ENCODE measurements around the gene JPH4.
"Not testable (repeated sequence)": the region's sequence is repeated elsewhere in the genome, so short reads cannot be mapped to it uniquely, and the experiment has no call there.

The JPH4 gene

DNA sequence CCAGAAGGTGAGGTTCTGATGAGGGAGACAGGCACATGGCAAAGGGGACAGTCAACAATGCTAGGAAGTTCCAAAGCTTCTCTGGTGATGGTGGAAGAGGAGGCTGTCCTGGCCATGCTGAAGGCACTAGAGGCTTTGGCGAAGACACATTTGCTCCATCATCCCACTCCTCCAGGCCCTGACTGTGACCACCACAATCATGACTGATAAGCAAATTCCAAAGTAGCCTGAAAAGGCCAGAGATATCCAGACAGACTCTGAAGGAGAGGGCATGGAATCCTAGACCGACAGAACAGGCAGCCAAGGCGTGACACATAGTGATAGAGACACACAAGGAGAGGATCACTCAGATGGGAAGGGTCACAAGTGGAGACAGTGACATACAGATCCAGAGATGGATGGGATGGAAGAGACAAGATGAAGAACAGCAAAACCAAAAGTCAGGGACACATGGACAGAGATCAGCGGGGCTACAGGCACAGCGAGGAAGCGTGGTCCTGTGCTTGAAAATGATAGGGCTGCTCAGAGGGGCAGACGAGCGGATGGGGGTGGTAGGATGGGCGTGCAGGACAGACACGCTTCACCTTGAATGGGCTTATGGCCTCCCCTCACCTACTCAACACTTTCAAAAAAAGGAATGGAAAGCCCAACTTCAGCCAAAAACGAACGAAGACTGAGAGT, 28.3 kb downstream of the JPH4 start:
- peak in 2 of 51 donors; percentile 47 to 63 for DNase-seq

DNA sequence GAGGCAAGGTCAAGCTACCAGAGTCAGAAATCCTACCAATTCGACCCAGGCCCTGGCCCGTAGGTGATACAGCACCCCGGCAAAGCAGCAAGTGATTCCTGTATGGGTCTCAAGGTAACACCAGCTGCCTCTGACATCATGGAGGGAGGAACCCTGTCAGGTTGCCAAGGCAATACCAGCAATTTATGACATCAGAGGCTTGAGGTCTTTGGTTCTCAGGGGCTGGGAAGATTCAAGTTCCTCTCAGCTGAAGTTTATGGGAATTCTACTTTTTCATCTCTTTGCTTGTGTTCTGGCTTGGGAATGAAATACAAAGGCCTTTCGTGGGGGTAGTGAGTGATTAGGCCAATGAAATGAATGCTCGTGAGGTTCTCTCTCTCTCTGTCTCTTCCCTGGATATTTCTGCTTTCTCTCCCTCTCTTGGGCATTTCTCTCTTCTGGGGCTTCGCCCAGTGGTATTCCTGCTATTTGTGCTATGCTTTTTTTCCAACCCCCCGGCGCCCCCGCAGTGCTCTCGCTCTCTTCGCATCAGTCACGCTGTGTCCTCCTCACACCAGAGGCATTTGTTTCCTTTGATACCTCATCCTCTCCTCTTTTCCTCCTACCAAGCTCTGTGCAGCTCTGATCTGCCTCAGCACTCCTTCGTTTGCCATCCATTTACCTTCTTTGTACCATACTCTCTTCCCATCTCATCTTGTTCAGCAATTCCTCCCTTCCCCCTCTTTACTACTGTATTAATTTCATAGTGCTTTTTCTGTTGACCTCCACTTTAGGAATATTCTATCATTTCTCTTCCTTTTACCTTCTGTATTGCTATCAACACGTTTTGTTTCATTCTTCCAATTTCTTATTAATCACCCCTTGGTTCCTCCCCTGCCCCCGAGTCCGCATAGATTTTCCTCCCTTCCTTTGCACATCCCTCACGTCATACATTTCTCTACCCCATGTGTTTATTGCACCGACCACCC, 30.0 kb downstream of the JPH4 start:
- peak in 4 of 51 donors; percentile 8 to 59 (median 16) for DNase-seq

DNA sequence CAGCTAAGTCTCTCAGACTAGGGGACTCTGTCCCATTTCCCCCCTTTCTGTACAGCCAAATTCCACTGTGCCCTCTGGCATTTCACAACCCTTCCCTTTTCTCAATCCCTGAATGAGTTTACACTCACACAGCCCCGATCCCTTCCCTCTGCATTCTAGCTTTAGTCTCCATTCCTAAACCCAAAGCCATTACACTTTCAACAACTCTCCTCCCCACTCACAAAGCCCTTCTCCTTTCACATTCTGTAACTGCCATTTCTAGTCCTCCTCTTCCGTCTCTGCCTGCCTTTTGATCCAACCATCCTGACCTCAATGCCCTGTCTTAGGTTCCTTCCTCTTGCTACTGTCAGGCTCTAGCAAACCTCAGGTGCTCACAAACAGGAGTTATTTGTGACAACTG, 30.7 kb downstream of the JPH4 start:
- DNase-seq, result no peak

DNA sequence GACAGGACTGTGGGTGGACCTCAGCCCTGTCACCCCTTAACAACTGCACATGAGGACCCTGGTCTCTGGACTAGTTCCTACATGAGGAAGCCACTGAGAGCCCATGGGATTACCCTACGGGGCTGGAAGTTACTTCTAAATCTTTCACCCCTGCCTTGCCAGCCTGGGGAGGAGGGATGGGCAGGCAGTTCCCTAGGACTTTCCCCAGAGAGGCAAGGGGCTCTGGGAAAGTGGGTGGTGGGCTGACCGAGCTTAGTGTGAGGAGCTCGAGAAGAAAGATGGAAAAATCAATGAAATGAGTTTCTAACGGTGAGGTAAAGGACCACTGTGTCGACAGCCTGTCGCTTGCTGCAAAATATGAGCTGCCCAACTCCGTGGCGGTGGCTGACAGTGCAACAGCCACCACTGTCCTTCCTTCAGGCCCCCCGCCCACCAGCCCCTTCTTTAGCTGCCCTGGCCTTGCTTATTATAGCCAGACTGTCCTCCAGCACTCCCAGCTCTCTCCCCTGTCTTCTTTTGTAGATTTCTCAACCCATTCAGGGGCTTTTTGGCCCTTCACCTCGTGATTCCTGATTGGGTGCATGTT, 32.0 kb downstream of the JPH4 start:
- no peak for DNase-seq

DNA sequence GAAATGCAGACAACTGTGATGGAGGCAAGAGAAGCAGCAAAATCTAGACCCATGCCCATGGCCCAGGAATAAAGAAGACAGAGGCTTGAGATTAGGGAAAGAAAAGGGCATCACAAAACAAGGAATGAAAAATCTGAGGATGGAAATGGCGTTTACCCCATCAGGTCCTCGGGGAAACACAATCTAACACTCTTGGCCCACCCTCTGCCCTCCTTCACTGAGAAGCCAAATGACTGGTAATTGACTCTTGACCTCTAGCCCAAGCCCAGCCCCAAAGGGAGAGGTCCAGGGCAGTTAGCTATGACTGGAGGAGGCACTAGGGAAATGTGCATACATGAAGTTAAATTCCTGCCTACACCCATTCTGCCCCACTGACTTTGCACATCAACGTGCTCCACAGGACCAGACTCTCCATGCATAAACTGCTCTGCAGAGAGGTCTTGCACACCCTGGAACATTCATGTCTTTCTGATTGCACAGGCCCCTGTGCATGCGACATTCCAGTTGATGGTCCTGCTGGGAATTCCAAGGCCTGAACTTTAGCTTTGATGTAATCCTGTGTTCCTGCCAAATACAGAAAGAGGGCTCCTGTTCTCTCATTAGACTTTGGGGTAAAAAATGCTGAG, 32.7 kb downstream of the JPH4 start:
- no peak for DNase-seq

DNA sequence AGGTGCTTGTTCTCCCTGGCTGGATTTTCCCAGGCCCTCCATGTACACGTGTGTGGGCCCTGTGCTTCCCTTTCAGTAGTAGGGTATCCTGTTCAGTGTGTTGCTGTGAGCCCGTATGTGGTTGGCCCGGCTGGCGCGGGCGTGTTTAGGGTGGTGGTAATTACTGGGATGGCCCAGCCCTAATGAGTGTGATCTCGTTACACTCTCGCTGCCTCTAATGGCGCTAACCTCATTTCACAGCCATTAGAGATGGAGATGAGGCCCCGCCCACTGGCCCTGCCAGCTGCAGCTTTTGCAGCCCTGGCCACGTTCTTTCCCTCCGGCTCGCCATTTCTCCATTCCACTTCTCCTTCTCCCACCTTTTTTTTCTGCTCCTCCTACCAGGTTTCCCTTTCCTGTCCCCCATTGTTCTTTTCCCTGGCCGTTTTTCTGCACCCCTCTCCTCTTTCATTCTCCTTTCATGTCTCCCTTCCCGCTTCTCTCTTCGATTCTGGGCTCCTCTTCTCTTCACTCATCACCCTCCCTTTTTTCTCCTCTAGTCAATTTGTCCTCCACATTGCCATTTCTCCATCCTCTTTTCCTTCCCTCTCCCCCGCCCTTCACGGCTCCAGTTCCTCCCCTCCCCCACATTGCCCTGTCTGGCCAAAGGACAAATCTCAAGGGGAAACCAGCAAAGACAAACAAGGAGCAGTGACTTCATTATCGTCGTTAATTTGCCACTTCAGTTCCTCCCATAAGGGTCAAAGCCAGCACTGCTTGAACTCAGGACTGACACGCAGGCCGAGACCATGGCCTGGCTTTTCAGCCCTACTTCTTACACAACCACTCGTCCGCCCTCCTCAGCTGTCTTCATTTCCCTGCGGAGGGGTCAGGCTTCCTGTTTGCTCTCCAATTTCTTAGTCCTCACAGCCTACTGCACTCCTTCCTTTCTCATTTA, 33.8 kb downstream of the JPH4 start:
- DNase-seq, result peak in 30 of 51 donors; percentile 7 to 65 (median 40)

DNA sequence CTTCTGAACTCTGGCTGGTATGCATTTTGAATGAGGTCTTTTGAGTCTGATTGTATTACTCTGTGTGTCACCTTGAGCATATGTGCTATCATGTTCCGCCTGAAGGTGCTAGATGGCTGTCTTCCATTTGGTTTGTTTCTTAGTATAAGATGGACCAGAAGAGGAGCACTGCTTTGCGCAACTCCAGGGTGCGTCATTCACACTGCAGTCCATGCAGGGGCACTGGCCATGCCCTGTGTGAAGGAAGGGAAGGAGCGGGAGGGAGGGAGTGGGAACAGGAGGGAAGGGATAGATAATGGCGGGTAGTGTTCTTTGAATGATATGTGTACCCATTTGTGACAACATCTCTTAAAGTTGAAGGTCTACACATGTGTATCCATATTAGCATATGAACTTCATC, 35.2 kb downstream of the JPH4 start:
- no peak for DNase-seq

DNA sequence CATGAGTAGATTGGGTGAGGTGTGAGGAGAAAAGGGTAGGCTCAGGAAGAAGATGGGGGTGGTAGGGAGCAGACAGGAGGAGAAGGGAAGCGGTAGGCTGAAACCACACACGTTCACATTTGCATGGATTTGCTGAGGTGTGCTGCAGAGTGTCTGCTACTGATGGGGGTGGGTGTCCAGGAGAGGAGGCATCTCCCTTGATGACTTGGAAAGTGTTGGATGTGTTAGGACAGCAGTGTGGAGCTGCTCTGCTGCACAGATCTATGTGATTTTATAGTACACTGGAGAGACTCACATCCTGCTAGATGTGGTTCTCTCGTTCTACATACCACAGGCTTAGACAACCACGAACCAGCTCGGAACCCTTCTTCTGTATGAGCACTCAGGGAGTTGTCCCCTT, 36.3 kb downstream of the JPH4 start:
- no peak for DNase-seq

DNA sequence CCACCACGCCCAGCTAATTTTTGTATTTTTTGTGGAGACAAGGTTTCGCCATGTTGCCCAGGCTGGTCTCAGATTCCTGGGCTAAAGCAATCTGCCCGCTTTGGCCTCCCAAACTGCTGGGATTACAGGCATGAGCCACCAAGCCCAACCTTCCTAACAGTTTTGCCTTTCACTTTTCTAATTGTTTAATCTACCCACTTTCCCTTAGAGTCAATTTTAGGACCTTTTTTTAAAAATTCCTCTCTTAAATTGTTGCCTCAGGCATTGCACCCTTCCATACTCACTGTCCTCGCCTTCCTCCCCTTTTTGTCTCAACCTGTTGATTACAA, 38.5 kb downstream of the JPH4 start:
- no peak for DNase-seq

DNA sequence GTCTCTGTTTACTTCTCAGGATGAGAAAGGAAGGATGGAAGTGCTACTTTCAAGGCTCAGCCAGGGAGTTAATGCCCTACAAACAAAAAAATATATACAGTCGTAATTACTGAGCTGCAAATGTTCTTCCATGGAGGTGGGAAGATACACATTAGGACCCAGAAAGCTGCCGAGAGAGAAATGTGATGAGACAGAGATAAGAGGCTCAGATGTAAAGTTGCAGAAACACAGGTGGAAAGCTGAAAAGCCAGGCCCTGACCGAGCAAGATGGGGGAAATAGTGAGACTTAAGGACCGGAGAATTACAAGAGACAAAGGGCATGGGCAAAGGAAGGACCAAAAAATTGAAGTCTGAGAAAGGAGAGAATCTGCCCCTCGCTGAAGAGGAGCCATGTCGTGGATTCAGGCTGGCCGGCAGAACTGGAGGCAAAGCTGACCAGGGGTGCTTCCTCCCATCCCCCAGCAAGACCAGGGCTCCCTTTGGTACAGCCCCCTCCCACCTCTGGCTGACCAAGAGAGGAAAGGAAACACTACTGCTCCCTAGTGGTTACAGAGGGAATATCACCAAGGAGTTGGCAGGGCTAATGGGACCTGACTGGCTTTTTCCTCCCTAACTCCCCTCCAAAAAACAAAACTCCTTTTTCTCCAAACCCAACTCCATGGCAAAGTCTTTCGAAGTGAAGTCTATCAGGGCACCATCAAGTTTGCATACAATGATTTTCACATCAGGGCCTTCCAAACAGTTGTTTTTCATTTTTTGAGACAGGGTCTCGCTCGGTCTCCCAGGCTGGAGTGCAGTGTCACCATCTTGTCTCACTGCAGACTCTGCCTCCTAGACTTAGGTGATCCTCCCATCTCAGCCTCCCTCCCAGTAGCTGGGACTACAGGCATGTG, 39.1 kb downstream of the JPH4 start:
- peak in 28 of 51 donors; percentile 16 to 73 (median 34) for DNase-seq

DNA sequence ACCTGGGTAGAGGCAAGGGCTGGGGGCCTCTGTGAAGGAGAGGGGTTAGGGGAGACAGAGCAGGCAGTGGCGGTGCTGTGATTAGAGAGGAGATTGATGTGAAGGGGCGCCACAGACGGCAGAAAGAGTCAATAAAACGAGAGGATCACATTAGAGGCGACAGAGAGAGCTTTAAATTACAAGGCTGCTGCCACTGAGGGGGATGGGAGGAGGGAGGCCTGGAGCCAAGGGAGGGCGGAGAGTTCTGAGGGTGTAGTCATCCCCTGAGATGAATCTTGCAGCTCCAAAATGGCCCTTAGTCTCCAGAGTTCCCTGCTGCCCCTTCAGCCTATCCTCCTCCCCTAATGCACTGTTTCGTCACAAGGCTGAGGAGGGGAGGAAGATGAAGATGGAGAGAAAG, 39.8 kb downstream of the JPH4 start:
- DNase-seq, result peak in 26 of 51 donors; percentile 16 to 66 (median 38)

DNA sequence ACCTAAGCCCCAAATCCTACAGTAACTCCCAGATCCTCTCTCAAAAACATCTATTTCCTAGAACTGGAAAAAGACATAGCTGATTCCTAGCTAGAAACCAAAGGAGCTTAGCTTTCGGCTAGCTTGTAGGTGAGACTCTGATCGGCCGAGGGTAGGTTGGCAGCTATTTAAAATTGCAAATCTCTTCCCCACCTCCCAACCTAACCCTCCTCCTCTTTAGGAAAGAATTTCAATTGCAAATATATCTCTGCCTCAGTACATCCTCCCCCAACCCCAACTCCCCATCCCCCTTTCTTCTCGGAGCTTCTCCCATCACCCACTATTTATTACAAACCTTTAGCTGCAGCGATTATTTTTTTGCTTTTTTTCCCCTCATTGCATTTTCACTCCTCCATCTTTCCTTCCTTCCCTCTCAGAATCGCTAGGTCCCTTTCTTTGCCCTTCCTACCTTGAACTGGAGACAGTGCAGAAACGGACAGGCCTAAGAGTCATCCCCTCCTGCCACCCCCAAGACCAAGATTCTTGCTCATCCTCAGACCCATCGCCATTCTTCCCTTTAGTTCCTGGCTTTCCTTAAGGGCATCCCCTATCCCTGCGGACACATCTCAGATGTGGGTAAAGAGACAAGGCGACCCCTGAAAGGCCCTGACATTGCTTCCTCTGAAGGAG, 40.4 kb downstream of the JPH4 start:
- DNase-seq, result peak in 1 of 51 donors; percentile 40

DNA sequence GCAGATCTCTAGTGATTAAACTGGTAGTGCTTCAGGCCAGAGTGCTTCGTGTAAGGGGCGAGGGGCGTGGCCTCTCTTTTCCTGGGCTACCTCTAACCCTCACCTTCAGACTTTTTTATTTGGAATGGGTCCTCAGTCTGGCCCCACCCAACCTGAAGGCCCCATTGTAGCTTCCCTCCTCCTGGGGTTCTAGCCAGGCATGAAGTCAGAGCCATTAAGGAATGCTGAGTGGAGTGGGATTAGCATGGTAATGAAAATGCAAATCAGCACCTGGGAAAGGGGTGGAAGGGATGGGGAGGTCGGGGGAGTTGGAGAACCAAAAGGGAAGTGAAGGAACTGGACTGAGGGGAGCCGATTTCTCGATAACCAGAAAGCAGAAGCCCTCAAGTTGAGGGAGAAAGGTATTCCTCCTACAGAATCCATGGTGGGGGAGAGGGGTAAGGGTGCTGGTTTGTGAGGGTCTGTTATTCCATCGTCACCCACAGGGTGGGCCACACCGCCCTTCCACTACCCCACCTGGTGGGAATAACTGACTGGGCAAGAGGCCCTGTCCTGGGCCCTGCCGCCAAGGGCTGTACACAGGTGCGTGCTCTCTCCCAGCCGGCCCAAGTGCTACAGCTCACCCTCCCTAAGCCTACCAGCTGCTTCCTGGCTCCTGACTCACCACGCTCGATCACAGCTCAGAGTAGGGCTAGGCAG, 41.1 kb downstream of the JPH4 start:
- DNase-seq, result peak in 5 of 51 donors; percentile 17 to 35 (median 18)

DNA sequence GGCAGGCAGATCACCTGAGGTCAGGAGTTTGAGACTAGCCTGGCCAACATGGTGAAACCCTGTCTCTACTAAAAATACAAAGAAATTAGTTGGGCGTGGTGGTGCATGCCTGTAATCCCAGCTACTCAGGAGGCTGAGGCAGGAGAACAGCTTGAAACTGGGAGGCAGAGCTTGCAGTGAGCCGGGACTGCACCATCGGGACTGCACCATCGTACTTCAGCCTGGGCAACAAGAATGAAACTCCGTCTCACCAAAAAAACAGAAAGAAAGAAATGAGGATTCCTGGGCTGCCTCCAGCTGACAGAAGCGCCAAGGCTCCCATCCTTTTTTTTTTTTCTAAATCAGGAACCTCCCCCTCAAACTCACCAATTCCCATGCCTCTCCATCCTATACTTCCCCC, 41.7 kb downstream of the JPH4 start:
- DNase-seq, result not testable (repeated sequence)

DNA sequence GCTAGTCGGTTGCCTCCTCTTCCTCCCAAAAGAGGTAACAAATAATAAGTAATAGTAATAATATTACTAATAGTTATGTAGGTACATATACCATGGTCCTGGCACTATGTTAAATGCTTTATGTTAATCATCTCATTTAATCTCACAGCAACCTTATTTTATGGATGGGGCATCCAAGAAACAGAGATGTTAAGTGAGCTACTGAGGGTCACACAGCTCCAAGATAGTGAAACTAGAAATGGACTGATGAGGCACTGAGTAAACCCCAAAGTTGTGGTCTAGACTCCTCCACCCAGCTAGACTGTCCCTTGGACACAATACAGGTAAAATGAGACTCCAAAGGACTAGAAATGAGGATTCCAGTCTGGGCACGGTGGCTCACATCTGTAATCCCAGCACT, 42.1 kb downstream of the JPH4 start:
- no peak for DNase-seq

DNA sequence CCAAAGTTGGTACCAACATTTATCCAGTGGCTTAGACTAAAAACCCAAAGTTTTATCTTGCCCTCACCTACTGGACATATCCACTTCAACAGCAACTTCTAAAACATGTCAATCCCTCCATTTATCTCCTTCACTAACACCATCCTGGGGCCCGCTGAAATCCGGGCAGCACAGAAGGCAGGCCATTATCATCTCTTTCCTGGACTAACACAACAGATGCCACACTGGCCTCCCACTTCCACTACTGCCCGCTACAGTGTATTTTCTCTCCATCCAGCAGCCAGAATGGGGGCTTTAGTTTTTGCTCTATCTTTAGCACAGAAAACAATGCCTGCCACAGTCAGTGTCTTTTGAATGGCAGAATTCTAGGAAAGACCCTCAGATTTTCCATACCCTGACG, 42.6 kb downstream of the JPH4 start:
- no peak for DNase-seq

DNA sequence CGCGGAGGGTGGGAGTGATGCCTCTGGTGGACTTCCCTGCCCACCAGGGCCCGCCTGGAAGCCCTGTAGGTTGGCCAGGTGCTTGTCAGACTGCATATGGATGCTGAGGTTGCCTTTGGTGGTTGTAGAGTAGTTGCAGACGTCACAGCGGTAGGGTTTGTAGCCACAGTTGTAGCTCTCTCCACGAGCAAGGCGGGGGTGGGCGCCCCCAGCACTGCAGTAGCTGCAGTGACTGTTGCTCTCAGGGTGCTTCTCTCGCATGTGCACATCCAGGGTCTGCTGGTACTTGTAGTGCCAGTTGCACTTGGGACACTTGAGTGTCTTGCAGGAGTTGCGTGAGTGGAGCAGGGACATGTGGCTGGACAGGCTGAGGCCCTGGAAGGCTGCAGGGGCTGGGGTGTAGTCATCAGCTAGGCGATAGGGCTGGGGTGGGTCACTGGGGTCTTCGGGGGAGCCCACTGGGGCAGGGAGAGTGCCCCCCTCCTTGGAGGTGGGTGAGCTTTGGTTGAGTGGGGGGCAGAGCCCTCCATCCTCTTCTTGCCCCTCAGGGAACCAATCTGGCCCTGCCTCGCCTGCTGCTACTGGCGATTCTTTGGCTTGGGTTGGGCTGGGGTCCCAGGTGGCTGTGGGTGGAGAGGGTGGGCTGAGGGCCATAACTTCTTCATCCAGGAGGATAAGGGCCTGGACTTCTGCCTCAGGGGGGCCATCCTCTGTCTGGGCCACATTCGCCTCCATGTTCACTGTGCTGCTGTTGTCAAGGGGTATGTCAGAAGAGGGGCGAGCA, 44.7 kb downstream of the JPH4 start:
- DNase-seq, result no peak

DNA sequence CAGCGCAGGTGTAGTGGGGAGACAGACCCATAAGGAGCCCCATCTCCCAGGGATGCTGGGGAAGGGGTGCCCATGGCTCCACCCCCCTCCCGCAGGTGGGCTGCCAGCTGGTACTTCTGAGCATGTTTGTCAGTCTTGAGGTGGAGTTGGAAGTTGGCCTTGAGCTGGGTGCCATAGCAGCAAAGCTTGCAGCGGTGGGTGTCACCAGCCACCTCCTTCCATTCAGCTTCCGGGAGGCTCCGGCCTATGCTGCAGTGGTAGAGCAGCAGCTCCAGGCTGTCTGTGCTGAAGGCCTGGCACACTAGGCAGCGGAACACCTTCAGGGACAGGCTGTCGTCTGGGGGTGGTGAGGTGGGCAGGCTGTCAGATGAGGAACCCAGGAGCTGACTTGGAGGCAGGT, 45.9 kb downstream of the JPH4 start:
- DNase-seq, result no peak

Data from hypothalamus (tissue), 51 donors.